B cell (primary cell): ENCODE measurements around the gene MYO16.

ENCODE experiments used
- CTCF ChIP-seq: fragments of 200-600 bp; IDR thresholded peaks from one replicate; pipeline ENCODE4 v1.8.0; 2022; ENCODE audit warnings: antibody characterized with exemption, mild to moderate bottlenecking
- EZH2 ChIP-seq: IDR thresholded peaks from 2 replicates; pipeline ENCODE4 v1.6.1; 2012; ENCODE audit warnings: borderline replicate concordance, low read depth, mild to moderate bottlenecking, moderate library complexity, low read length; ENCODE audit not compliant: insufficient read depth, poor library complexity, severe bottlenecking

GRCh38 chr13:109160357-109160756, 530.9 kb downstream of the MYO16 start:
- TF ChIP-seq CTCF (no peak), EZH2 (no peak)
